ENCODE data around the gene CD300A. TPM values are rescaled to one million over a fixed set of nuclear protein-coding genes. Genes with fewer than 3 reads are reported as not detected.

The CD300A gene
- total and polyA plus RNA-seq, 12 donors, result 1.6 to 26.6 (median 12.8) TPM

GRCh38 chr17:74424117-74424516 is 42.3 kb upstream of the CD300A start:
- 77 to 86% (median 83%) methylated on average over 7 of the region's 7 CpGs for WGBS, 4 donors

GRCh38 chr17:74424657-74425056 is 41.8 kb upstream of the CD300A start:
- WGBS, 4 donors, result 85 to 94% (median 86%) methylated on average over 3 to 14 of the region's 14 CpGs
- no peak overlapping the region for H3K4me3 ChIP-seq
- no peaks in the 10 kb centered on the region for H3K27me3 ChIP-seq
- DNase-seq, result no peak
- intact Hi-C loops (cut with DNase I), result no loop called here
- no peaks in the 10 kb centered on the region for H3K4me1 ChIP-seq (replicated peaks in 1 of 2)
- no peak overlapping the region for H3K27ac ChIP-seq
- TF ChIP-seq CTCF (IDR thresholded peaks at IDR 0.05) (no peak), POLR2A (IDR thresholded peaks at IDR 0.05) (no peak)
- H3K36me3 ChIP-seq (replicated peaks in 1 of 2), result no peaks in the 10 kb centered on the region
- H3K9me3 ChIP-seq (replicated peaks in 1 of 3), result no peaks in the 10 kb centered on the region

More at GRCh38 chr17:74424117-74424516, 42.3 kb upstream of the CD300A start:
- no peaks in the 10 kb centered on the region for H3K27me3 ChIP-seq
- TF ChIP-seq POLR2A (IDR thresholded peaks at IDR 0.05) (no peak), CTCF (IDR thresholded peaks at IDR 0.05) (no peak)
- H3K27ac ChIP-seq, result no peak overlapping the region
- H3K4me1 ChIP-seq (replicated peaks in 1 of 2), result no peaks in the 10 kb centered on the region
- no peaks in the 10 kb centered on the region for H3K36me3 ChIP-seq (replicated peaks in 1 of 2)
- DNase-seq, result no peak
- no peaks in the 10 kb centered on the region for H3K9me3 ChIP-seq (replicated peaks in 1 of 3)
- no peak overlapping the region for H3K4me3 ChIP-seq
- intact Hi-C loops (cut with DNase I), result no loop called here

- Histone ChIP-seq H3K36me3 (replicated peaks in 1 of 2) (no peaks in the 10 kb centered on the region), H3K27ac (no peak overlapping the region), H3K9me3 (replicated peaks in 1 of 3) (no peaks in the 10 kb centered on the region), H3K4me1 (replicated peaks in 1 of 2) (peaks cover 11 to 16% of the 10 kb centered on the region in 2 donors), H3K27me3 (no peaks in the 10 kb centered on the region), H3K4me3 (no peak overlapping the region)
- intact Hi-C loops (cut with DNase I), result no loop called here
- no peak for DNase-seq
- TF ChIP-seq CTCF (IDR thresholded peaks at IDR 0.05), result no peak
- WGBS, 4 donors, result 79 to 85% (median 82%) methylated on average over 9 of the region's 9 CpGs
These were observed 39.8 kb upstream of the CD300A start for GRCh38 chr17:74426551-74427047.

- Histone ChIP-seq H3K4me3 (no peak overlapping the region), H3K27ac (peak overlapping the region in 1 of 5 donors; percentile 34), H3K4me1 (replicated peaks in 1 of 2) (peaks cover 13 to 21% of the 10 kb centered on the region in 2 donors), H3K9me3 (replicated peaks in 1 of 3) (no peaks in the 10 kb centered on the region), H3K36me3 (replicated peaks in 1 of 2) (no peaks in the 10 kb centered on the region), H3K27me3 (no peaks in the 10 kb centered on the region)
- WGBS, 4 donors, result 73 to 82% (median 79%) methylated on average over 7 to 10 of the region's 10 CpGs
- intact Hi-C loops (cut with DNase I), result no loop called here
- TF ChIP-seq CTCF (IDR thresholded peaks at IDR 0.05) (no peak), POLR2A (IDR thresholded peaks at IDR 0.05) (no peak)
- DNase-seq, result no peak
These were observed 39.2 kb upstream of the CD300A start for GRCh38 chr17:74427048-74427762.

Data from adrenal gland (tissue), 12 donors.